DOHH2 (cell line): Measurements from ENCODE around the gene GPX3.

ENCODE experiments used
- H3F3A ChIP-seq: fragments of 200-600 bp; sonication (generic), shearing (Covaris generic); 2 replicates; pipeline ENCODE4 v1.6.0; 2016; ENCODE audit warnings: antibody characterized with exemption, mild to moderate bottlenecking; ENCODE audit not compliant: control insufficient read depth, insufficient read depth
- H3K27ac ChIP-seq: fragments of 200-600 bp; sonication (generic); 2 replicates; pipeline ENCODE4 v1.5.1; 2014; ENCODE audit warnings: low read depth, mild to moderate bottlenecking, low read length, moderate library complexity
- H3K27me3 ChIP-seq: fragments of 200-600 bp; sonication (generic); 2 replicates; pipeline ENCODE4 v1.6.1; 2014; ENCODE audit warnings: mild to moderate bottlenecking, low read length, mixed read lengths; ENCODE audit not compliant: control insufficient read depth
- H3K36me3 ChIP-seq: fragments of 200-600 bp; sonication (generic); 2 replicates; pipeline ENCODE4 v1.6.1; 2014; ENCODE audit warnings: mild to moderate bottlenecking, low read length, moderate library complexity, mixed read lengths; ENCODE audit not compliant: control insufficient read depth
- H3K4me1 ChIP-seq: fragments of 200-600 bp; sonication (generic); 2 replicates; pipeline ENCODE4 v1.6.1; 2014; ENCODE audit warnings: mild to moderate bottlenecking, low read length, mixed read lengths; ENCODE audit not compliant: control insufficient read depth
- H3K4me2 ChIP-seq: fragments of 200-600 bp; sonication (generic); 2 replicates; pipeline ENCODE4 v1.6.0; 2014; ENCODE audit warnings: mild to moderate bottlenecking, low read length, moderate library complexity
- H3K4me3 ChIP-seq: fragments of 200-600 bp; sonication (generic); 2 replicates; pipeline ENCODE4 v1.5.1; 2014; ENCODE audit warnings: mild to moderate bottlenecking, low read length, mixed read lengths
- H3K79me2 ChIP-seq: fragments of 200-600 bp; sonication (generic); 2 replicates; pipeline ENCODE4 v1.6.1; 2014; ENCODE audit warnings: mild to moderate bottlenecking, low read length, mixed read lengths; ENCODE audit not compliant: control insufficient read depth
- H3K9me2 ChIP-seq: fragments of 200-600 bp; sonication (generic); replicated peaks from 2 replicates; pipeline ENCODE4 v1.6.1; 2014; ENCODE audit warnings: mild to moderate bottlenecking, low read length, mixed read lengths; ENCODE audit not compliant: control insufficient read depth
- H3K9me3 ChIP-seq: fragments of 200-600 bp; sonication (generic); 2 replicates; pipeline ENCODE4 v1.6.1; 2014; ENCODE audit warnings: antibody characterized with exemption, low read length, mixed read lengths; ENCODE audit not compliant: control insufficient read depth, insufficient read depth
- H4K20me1 ChIP-seq: fragments of 200-600 bp; sonication (generic); 2 replicates; pipeline ENCODE4 v1.6.0; 2014; ENCODE audit warnings: low read depth, mild to moderate bottlenecking, antibody characterized with exemption, low read length, moderate library complexity; ENCODE audit not compliant: control insufficient read depth, insufficient read depth
- EZH2phosphoT487 ChIP-seq: fragments of 200-600 bp; sonication (generic); IDR thresholded peaks from 2 replicates; pipeline ENCODE4 v1.6.1; 2017; ENCODE audit warnings: borderline replicate concordance, mild to moderate bottlenecking, antibody characterized with exemption, low read length, moderate library complexity, mixed read lengths
- TF ChIP-seq, protein P1 (sequence below): fragments of 200-600 bp; sonication (generic); IDR thresholded peaks from one replicate; pipeline ENCODE4 v1.5.1; 2014; ENCODE audit warnings: antibody characterized with exemption, mild to moderate bottlenecking, low read depth, low read length; ENCODE audit not compliant: poor library complexity, severe bottlenecking

GPX3 gene

DNA sequence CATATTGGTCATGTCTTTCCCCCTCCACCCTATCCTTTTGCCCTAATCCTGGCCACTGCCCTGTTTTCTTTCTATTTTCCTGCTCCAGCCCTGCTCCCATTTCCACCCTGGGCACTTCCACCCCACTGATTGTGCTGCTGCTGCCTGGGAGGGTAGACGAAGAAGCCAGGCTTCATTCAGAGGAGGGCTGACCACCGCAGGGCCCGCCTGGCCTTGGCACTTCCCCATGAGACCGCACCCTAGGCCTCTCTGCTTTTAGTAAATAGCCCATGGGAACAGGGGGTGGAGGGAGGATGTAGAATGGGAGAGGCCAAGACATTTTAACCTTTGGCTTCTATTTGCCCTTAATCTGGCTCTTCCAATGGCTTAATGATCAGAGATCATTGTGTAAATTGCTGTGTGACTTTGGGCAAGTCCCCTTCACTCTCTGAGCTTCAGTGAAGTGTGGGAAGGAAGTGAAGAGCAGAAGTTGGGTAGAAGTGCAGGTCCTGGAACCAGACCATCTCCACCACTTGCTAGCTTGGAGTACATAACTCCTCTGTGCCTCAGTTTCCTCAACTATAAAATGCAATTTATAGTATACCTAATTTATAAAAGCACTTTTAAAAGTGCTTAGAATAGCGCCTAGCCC, 13.6 kb upstream of the GPX3 start:
- H3K4me3 ChIP-seq = no peak overlapping the region
- no peaks in the 10 kb centered on the region for H3K36me3 ChIP-seq

DNA sequence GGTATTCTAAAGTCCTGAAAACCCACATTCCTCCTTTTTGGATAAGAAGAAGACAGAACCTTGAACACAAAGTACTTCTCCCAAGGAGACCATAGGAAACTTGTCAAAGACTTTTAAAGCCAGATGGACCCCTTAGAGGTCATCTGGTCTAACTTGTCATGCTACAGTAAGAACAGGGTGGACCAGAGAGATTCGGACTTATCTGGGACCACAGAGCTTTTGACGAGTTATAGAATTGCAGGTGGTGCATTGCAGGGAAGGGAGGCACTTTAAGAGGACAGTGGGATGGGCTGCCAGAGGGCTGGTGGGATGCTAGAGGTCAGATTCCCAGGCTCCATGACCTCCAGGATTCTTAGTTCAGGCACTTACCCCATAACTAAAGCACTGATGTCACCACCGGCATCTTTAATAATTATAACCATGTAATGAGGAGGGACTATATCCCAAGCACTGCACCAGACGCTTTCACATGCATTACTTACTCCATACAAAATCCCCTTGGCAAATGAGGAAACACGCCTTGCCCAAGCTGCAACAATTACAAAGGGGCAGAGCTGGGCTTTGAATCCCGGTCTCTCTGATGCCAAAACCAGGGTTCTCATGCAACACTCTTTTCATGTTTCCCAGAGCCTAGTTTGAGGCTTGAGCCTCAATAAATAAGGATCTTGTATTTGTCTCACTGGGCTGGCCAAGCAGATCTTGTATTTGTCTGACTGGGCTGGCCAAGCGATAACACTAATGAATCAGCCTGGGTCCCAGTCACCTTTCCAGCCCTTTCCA, 12.8 kb upstream of the GPX3 start:
- no peaks in the 10 kb centered on the region for H3K79me2 ChIP-seq
- no peaks in the 10 kb centered on the region for H3K36me3 ChIP-seq
- H3K9me3 ChIP-seq = no peaks in the 10 kb centered on the region
- H3F3A ChIP-seq = no peaks in the 10 kb centered on the region
- H3K27ac ChIP-seq = no peak overlapping the region
- H3K4me3 ChIP-seq = no peak overlapping the region
- H4K20me1 ChIP-seq = no peaks in the 10 kb centered on the region
- no peaks in the 10 kb centered on the region for H3K9me2 ChIP-seq
- H3K4me1 ChIP-seq = no peaks in the 10 kb centered on the region
- no peak overlapping the region for H3K4me2 ChIP-seq
- H3K27me3 ChIP-seq = peaks cover 25% of the 10 kb centered on the region
- TF ChIP-seq, protein P1, sequence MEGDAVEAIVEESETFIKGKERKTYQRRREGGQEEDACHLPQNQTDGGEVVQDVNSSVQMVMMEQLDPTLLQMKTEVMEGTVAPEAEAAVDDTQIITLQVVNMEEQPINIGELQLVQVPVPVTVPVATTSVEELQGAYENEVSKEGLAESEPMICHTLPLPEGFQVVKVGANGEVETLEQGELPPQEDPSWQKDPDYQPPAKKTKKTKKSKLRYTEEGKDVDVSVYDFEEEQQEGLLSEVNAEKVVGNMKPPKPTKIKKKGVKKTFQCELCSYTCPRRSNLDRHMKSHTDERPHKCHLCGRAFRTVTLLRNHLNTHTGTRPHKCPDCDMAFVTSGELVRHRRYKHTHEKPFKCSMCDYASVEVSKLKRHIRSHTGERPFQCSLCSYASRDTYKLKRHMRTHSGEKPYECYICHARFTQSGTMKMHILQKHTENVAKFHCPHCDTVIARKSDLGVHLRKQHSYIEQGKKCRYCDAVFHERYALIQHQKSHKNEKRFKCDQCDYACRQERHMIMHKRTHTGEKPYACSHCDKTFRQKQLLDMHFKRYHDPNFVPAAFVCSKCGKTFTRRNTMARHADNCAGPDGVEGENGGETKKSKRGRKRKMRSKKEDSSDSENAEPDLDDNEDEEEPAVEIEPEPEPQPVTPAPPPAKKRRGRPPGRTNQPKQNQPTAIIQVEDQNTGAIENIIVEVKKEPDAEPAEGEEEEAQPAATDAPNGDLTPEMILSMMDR = no peak
- TF ChIP-seq EZH2phosphoT487 = no peak

More for the DNA sequence above, 13.6 kb upstream of the GPX3 start:
- Histone ChIP-seq H4K20me1 (no peaks in the 10 kb centered on the region), H3K9me2 (no peaks in the 10 kb centered on the region), H3K4me2 (no peak overlapping the region), H3K4me1 (no peaks in the 10 kb centered on the region), H3K27ac (no peak overlapping the region), H3F3A (no peaks in the 10 kb centered on the region), H3K9me3 (no peaks in the 10 kb centered on the region), H3K79me2 (no peaks in the 10 kb centered on the region), H3K27me3 (peaks cover 25% of the 10 kb centered on the region)
- no peak for TF ChIP-seq EZH2phosphoT487
- TF ChIP-seq, protein P1 = no peak

DNA sequence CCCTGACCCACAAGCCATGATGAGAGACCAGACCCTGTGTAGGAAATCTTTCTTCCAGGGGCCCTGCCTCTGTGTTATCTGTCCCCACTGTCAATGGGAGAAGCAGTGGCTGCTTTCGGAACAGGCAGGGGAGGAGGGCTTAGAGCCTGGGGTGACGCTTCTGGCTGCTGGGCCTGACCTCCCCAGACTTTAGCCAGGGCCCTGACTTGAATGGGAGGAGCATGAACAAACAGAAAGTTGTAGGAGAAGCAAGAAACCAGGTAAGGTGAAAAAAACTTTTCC, 12.2 kb upstream of the GPX3 start:
- Histone ChIP-seq H3K36me3 (no peaks in the 10 kb centered on the region), H3K4me2 (no peak overlapping the region), H3K9me3 (no peaks in the 10 kb centered on the region), H3K27me3 (peaks cover 21% of the 10 kb centered on the region), H3F3A (no peaks in the 10 kb centered on the region), H3K79me2 (no peaks in the 10 kb centered on the region), H3K27ac (no peak overlapping the region), H3K9me2 (no peaks in the 10 kb centered on the region), H3K4me3 (no peak overlapping the region), H4K20me1 (no peaks in the 10 kb centered on the region), H3K4me1 (no peaks in the 10 kb centered on the region)
- TF ChIP-seq, protein P1 = no peak
- TF ChIP-seq EZH2phosphoT487 = no peak
